GM21447 (cell line): Measurements from ENCODE around the gene CDK4.
"Not testable (repeated sequence)": the region's sequence is repeated elsewhere in the genome, so short reads cannot be mapped to it uniquely, and the experiment has no call there.

Experiments
- ATAC-seq: cut with Tn5 transposase; IDR thresholded peaks from one replicate; pipeline ENCODE4 v1.9.1; 2021; ENCODE audit not compliant: unreplicated experiment

The CDK4 gene

GRCh38 chr12:57726884-57727757 is 25.0 kb downstream of the CDK4 start:
- ATAC-seq: no peak

- ATAC-seq: peak; percentile 59
These were observed 25.8 kb downstream of the CDK4 start for GRCh38 chr12:57726151-57726883.

GRCh38 chr12:57725851-57726150 is 26.3 kb downstream of the CDK4 start:
- no peak for ATAC-seq

- ATAC-seq: no peak
These were observed 27.0 kb downstream of the CDK4 start for GRCh38 chr12:57724936-57725740.

- no peak for ATAC-seq
These were observed 27.8 kb downstream of the CDK4 start for GRCh38 chr12:57724003-57724935.

GRCh38 chr12:57723630-57723962 is 28.5 kb downstream of the CDK4 start:
- ATAC-seq: no peak

GRCh38 chr12:57722716-57723629 is 29.1 kb downstream of the CDK4 start:
- no peak for ATAC-seq

- not testable (repeated sequence) for ATAC-seq
These were observed 30.1 kb downstream of the CDK4 start for GRCh38 chr12:57721846-57722608.

- ATAC-seq: no peak
These were observed 31.2 kb downstream of the CDK4 start for GRCh38 chr12:57720606-57721595.

- no peak for ATAC-seq
These were observed 32.1 kb downstream of the CDK4 start for GRCh38 chr12:57719777-57720605.

- ATAC-seq: no peak
These were observed 33.2 kb downstream of the CDK4 start for GRCh38 chr12:57718641-57719528.

- no peak for ATAC-seq
These were observed 34.1 kb downstream of the CDK4 start for GRCh38 chr12:57717846-57718640.

- ATAC-seq: no peak
These were observed 35.0 kb downstream of the CDK4 start for GRCh38 chr12:57717131-57717530.

- ATAC-seq: no peak
These were observed 35.8 kb downstream of the CDK4 start for GRCh38 chr12:57716305-57716704.

- no peak for ATAC-seq
These were observed 36.3 kb downstream of the CDK4 start for GRCh38 chr12:57715786-57716185.
